Hepatocyte (in vitro differentiated cells): ENCODE data around the gene SSC5D. TPM values are rescaled to one million over a fixed set of nuclear protein-coding genes. Genes with fewer than 3 reads are reported as not detected.

Experiments used
- DNase-seq: peaks from one replicate; pipeline ENCODE4 v3.0.0-alpha.2; 2016; ENCODE audit warnings: low spot score
- H2AFZ ChIP-seq: fragments of 200-600 bp; sonication (generic); 2 replicates; pipeline ENCODE4 v1.6.0; 2016; ENCODE audit warnings: antibody characterized with exemption, mild to moderate bottlenecking
- H3K27ac ChIP-seq: fragments of 200-600 bp; sonication (generic); 2 replicates; pipeline ENCODE4 v1.5.1; 2016; ENCODE audit warnings: mild to moderate bottlenecking
- H3K27me3 ChIP-seq: fragments of 200-600 bp; sonication (generic); 2 replicates; pipeline ENCODE4 v1.6.1; 2016
- H3K36me3 ChIP-seq: fragments of 200-600 bp; sonication (generic); replicated peaks from 2 replicates; pipeline ENCODE4 v1.5.1; 2016; ENCODE audit warnings: low read depth; ENCODE audit not compliant: insufficient read depth
- H3K4me1 ChIP-seq: fragments of 200-600 bp; sonication (generic); 2 replicates; pipeline ENCODE4 v1.5.1; 2016; ENCODE audit warnings: mild to moderate bottlenecking, moderate library complexity; ENCODE audit not compliant: insufficient read depth
- H3K4me2 ChIP-seq: fragments of 200-600 bp; sonication (generic); 2 replicates; pipeline ENCODE4 v1.6.0; 2016
- H3K4me3 ChIP-seq: fragments of 200-600 bp; sonication (generic); 2 replicates; pipeline ENCODE4 v1.5.1; 2016; ENCODE audit warnings: mild to moderate bottlenecking
- H3K79me2 ChIP-seq: fragments of 200-600 bp; sonication (generic); 2 replicates; pipeline ENCODE4 v1.6.0; 2017; ENCODE audit warnings: mild to moderate bottlenecking
- H3K9me2 ChIP-seq: fragments of 200-600 bp; sonication (generic); replicated peaks from 2 replicates; pipeline ENCODE4 v1.6.0; 2017; ENCODE audit warnings: mild to moderate bottlenecking; ENCODE audit not compliant: insufficient read depth
- H3K9me3 ChIP-seq: fragments of 200-600 bp; sonication (generic); 2 replicates; pipeline ENCODE4 v1.5.1; 2016; ENCODE audit warnings: low read depth, mild to moderate bottlenecking
- H4K20me1 ChIP-seq: fragments of 200-600 bp; sonication (generic); 2 replicates; pipeline ENCODE4 v1.6.0; 2016; ENCODE audit warnings: mild to moderate bottlenecking; ENCODE audit not compliant: insufficient read depth, poor library complexity, severe bottlenecking
- EZH2 ChIP-seq: fragments of 200-600 bp; sonication (generic); IDR thresholded peaks from 2 replicates; pipeline ENCODE4 v1.6.1; 2016; ENCODE audit warnings: antibody characterized with exemption, mild to moderate bottlenecking, borderline replicate concordance
- EZH2phosphoT487 ChIP-seq: fragments of 200-600 bp; sonication (generic); IDR thresholded peaks from one replicate; pipeline ENCODE4 v1.6.1; 2018; ENCODE audit warnings: antibody characterized with exemption, mild to moderate bottlenecking, low read depth, moderate library complexity; ENCODE audit not compliant: unreplicated experiment, severe bottlenecking
- WGBS: methylation state at CpG from one replicate; pipeline ENCODE4 v1.1.6; 2016; ENCODE audit warnings: low lambda C conversion rate; ENCODE audit errors: missing lambda C conversion rate; 5-methylcytosine and 5-hydroxymethylcytosine counted together
- polyA plus RNA-seq: library from polyadenylated mRNA; unstranded; fragments of >200 nt; fragmentation: Nextera tagmentation; extraction: Ambion mirVana; gene quantifications from 2 replicates; pipeline ENCODE4 v1.2.1, GENCODE V29; 2016
- total RNA-seq: library from RNA; depleted of rRNA; stranded (reverse); fragments of >200 nt; gene quantifications from 2 replicates; pipeline ENCODE4 v1.2.3, GENCODE V29; 2014
- TF ChIP-seq, protein P1 (sequence below): fragments of 200-600 bp; sonication (generic); IDR thresholded peaks from 2 replicates; pipeline ENCODE4 v1.5.1; 2016; ENCODE audit warnings: antibody characterized with exemption, mild to moderate bottlenecking; ENCODE audit not compliant: poor library complexity

SSC5D gene
- total and polyA plus RNA-seq, 2 experiments from 2014 or later: 0.80 to 5.1 TPM

DNA sequence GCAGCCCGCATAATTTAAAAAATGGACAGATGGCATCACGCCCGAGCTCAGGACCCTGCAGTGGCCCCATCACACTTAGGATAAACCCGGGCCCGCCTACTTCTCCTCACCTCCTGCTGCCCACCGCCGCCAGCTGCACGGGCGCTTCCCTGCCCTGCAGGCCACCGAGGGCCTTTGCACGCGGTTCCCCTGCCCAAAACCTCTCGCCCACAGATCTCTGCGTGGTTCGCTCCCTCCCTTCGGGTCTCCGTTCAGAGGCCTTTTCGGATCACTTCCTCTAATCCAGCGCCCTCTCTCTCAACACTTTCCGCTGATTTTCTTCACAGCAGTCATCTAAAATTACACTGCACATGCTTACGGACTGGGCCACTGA, 46.9 kb upstream of the SSC5D start:
- Histone ChIP-seq H3K4me1 (no peaks in the 10 kb centered on the region), H3K9me2 (no peaks in the 10 kb centered on the region), H2AFZ (no peak overlapping the region), H3K4me3 (no peak overlapping the region), H3K79me2 (no peaks in the 10 kb centered on the region), H4K20me1 (no peaks in the 10 kb centered on the region), H3K27ac (no peak overlapping the region), H3K9me3 (no peaks in the 10 kb centered on the region), H3K27me3 (peaks cover 61% of the 10 kb centered on the region), H3K36me3 (no peaks in the 10 kb centered on the region), H3K4me2 (no peak overlapping the region)
- WGBS: 14% methylated on average over 20 of the region's 21 CpGs
- TF ChIP-seq, protein P1, sequence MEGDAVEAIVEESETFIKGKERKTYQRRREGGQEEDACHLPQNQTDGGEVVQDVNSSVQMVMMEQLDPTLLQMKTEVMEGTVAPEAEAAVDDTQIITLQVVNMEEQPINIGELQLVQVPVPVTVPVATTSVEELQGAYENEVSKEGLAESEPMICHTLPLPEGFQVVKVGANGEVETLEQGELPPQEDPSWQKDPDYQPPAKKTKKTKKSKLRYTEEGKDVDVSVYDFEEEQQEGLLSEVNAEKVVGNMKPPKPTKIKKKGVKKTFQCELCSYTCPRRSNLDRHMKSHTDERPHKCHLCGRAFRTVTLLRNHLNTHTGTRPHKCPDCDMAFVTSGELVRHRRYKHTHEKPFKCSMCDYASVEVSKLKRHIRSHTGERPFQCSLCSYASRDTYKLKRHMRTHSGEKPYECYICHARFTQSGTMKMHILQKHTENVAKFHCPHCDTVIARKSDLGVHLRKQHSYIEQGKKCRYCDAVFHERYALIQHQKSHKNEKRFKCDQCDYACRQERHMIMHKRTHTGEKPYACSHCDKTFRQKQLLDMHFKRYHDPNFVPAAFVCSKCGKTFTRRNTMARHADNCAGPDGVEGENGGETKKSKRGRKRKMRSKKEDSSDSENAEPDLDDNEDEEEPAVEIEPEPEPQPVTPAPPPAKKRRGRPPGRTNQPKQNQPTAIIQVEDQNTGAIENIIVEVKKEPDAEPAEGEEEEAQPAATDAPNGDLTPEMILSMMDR: no peak
- TF ChIP-seq EZH2phosphoT487: peak; percentile 81
- DNase-seq: no peak

DNA sequence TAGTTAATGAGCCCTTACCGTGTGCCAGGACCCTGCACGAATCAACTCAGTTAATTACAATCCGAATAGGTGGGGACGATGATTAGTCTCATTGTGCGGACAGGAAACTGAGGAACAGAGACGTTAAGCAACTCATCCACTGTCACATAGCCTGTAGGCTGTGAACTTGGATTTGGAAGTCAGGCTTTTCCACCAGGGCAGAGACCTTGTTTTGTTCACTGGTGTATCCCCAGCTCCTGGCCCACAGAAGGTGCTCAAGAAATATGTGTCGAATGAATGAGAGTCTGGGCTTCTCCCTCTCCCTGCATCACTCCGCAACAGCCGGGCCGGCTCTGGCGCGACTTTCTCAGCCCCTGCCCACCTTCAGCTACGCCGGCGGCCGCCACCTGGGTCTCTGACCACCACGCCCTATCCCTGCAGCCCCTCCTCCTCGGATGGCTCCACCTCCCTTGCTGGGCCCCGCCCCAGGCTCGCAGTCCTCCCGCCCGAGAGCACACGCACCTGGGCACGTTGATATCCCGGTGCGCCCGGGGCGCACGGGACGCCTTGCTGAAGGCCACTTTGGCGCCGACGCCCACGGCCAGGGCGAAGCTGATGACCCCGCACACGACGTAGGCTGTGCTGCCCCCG, 46.4 kb upstream of the SSC5D start:
- Histone ChIP-seq H3K79me2 (no peaks in the 10 kb centered on the region), H3K9me2 (no peaks in the 10 kb centered on the region), H3K9me3 (no peaks in the 10 kb centered on the region), H2AFZ (no peak overlapping the region), H3K4me1 (no peaks in the 10 kb centered on the region), H3K4me3 (no peak overlapping the region), H3K27ac (no peak overlapping the region), H4K20me1 (no peaks in the 10 kb centered on the region), H3K27me3 (peaks cover 63% of the 10 kb centered on the region), H3K4me2 (peak overlapping the region; percentile 46), H3K36me3 (no peaks in the 10 kb centered on the region)
- TF ChIP-seq EZH2: peak; percentile 93
- peak; percentile 18 for TF ChIP-seq EZH2phosphoT487
- TF ChIP-seq, protein P1: no peak
- 3% methylated on average over 27 of the region's 39 CpGs for WGBS
- no peak for DNase-seq

DNA sequence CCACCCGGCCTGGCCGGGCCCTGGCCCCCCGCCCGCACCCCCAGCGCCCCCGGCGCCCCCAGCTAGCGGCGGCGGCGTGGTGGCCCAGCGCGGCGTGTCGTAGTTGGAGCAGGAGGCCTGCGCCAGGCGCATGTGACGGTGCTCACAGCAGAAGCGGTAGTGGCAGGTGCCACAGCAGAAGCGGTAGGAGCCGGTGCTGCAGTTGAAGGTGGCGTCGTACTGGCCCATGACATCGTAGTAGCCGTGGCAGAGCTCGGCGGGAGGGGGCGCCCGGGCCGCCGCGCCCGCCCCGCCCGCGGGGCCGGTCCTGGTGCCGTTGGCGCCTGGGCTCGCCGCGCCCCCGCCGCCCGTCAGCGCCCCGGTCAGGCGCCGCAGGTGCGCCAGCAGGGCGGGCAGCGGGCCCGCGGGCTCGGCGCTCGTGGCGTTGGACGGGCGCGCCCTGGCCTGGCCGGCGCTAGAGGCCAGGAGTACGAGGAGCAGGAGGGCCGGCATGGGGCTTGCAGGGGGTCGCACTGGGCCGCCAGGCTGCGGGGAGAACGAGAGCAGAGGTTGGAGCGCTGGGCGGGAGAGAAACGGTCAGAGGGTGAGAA, 45.8 kb upstream of the SSC5D start:
- Histone ChIP-seq H3K9me3 (no peaks in the 10 kb centered on the region), H3K4me3 (no peak overlapping the region), H3K4me2 (peak overlapping the region; percentile 46), H2AFZ (no peak overlapping the region), H3K27me3 (peaks cover 70% of the 10 kb centered on the region), H3K27ac (no peak overlapping the region), H3K79me2 (no peaks in the 10 kb centered on the region), H3K4me1 (no peaks in the 10 kb centered on the region), H3K36me3 (no peaks in the 10 kb centered on the region), H4K20me1 (no peaks in the 10 kb centered on the region), H3K9me2 (no peaks in the 10 kb centered on the region)
- WGBS: 3% methylated on average over 49 of the region's 72 CpGs
- no peak for DNase-seq
- TF ChIP-seq, protein P1: no peak
- TF ChIP-seq EZH2: no peak
- TF ChIP-seq EZH2phosphoT487: no peak
